SK-N-SH treated with all-trans-retinoic acid at 6 μM for 48 hours (cell line): Measurements from ENCODE around the gene KRTAP4-6.

Experiments used
- ARNTL ChIP-seq: fragments of 450-650 bp; formaldehyde crosslinking; IDR thresholded peaks from 2 replicates; pipeline ENCODE4 v1.5.0; 2020; ENCODE audit warnings: low read depth, mild to moderate bottlenecking, moderate library complexity, borderline replicate concordance
- CREB5 ChIP-seq: fragments of 250-450 bp; sonication (Bioruptor Pico); IDR thresholded peaks from 2 replicates; pipeline ENCODE4 v1.5.1; 2020; ENCODE audit warnings: low read depth, mild to moderate bottlenecking, moderate library complexity
- CSDC2 ChIP-seq: fragments of 250-450 bp; sonication (Bioruptor Pico); IDR thresholded peaks from 2 replicates; pipeline ENCODE4 v1.5.0; 2020; ENCODE audit warnings: mild to moderate bottlenecking, moderate library complexity
- GLIS3 ChIP-seq: fragments of 250-450 bp; sonication (Bioruptor Pico); IDR thresholded peaks from 2 replicates; pipeline ENCODE4 v1.5.0; 2020; ENCODE audit warnings: mild to moderate bottlenecking, moderate library complexity
- ISL1 ChIP-seq: fragments of 250-450 bp; sonication (Bioruptor Pico); IDR thresholded peaks from 2 replicates; pipeline ENCODE4 v2.1.2; 2022; ENCODE audit warnings: mild to moderate bottlenecking, moderate library complexity
- PATZ1 ChIP-seq: fragments of 250-450 bp; sonication (Bioruptor Pico); IDR thresholded peaks from 2 replicates; pipeline ENCODE4 v1.8.0; 2020; ENCODE audit warnings: mild to moderate bottlenecking, moderate library complexity, borderline replicate concordance
- POU6F1 ChIP-seq: fragments of 250-450 bp; sonication (Bioruptor Pico); IDR thresholded peaks from 2 replicates; pipeline ENCODE4 v1.8.0; 2021; ENCODE audit warnings: low read depth, mild to moderate bottlenecking, moderate library complexity, borderline replicate concordance
- PPARA ChIP-seq: fragments of 250-450 bp; sonication (Bioruptor Pico); IDR thresholded peaks from 2 replicates; pipeline ENCODE4 v1.5.0; 2020; ENCODE audit warnings: mild to moderate bottlenecking, borderline replicate concordance
- TSHZ2 ChIP-seq: fragments of 250-450 bp; sonication (Bioruptor Pico); IDR thresholded peaks from 2 replicates; pipeline ENCODE4 v1.5.0; 2020; ENCODE audit warnings: mild to moderate bottlenecking, moderate library complexity
- ZNF70 ChIP-seq: fragments of 450-650 bp; formaldehyde crosslinking; IDR thresholded peaks from 2 replicates; pipeline ENCODE4 v1.5.0; 2020; ENCODE audit warnings: mild to moderate bottlenecking, moderate library complexity

- no peak for TF ChIP-seq TSHZ2 (CRISPR knock-in tag)
- TF ChIP-seq PATZ1 (CRISPR knock-in tag): no peak
- no peak for TF ChIP-seq ISL1 (CRISPR knock-in tag)
- TF ChIP-seq GLIS3: no peak
- no peak for TF ChIP-seq ARNTL
- TF ChIP-seq CSDC2 (CRISPR knock-in tag): no peak
- TF ChIP-seq PPARA (CRISPR knock-in tag): no peak
- no peak for TF ChIP-seq POU6F1 (CRISPR knock-in tag)
- TF ChIP-seq CREB5 (CRISPR knock-in tag): no peak
- TF ChIP-seq ZNF70 (CRISPR knock-in tag): no peak
These were observed 15.3 kb downstream of the KRTAP4-6 start for GRCh38 chr17:41125064-41125463.
